DOHH2 (cell line): Measurements from ENCODE around the gene MAP3K5.

ENCODE experiments used
- H3F3A ChIP-seq: fragments of 200-600 bp; sonication (generic), shearing (Covaris generic); 2 replicates; pipeline ENCODE4 v1.6.0; 2016; ENCODE audit warnings: antibody characterized with exemption, mild to moderate bottlenecking; ENCODE audit not compliant: control insufficient read depth, insufficient read depth
- H3K27ac ChIP-seq: fragments of 200-600 bp; sonication (generic); 2 replicates; pipeline ENCODE4 v1.5.1; 2014; ENCODE audit warnings: low read depth, mild to moderate bottlenecking, low read length, moderate library complexity
- H3K27me3 ChIP-seq: fragments of 200-600 bp; sonication (generic); 2 replicates; pipeline ENCODE4 v1.6.1; 2014; ENCODE audit warnings: mild to moderate bottlenecking, low read length, mixed read lengths; ENCODE audit not compliant: control insufficient read depth
- H3K36me3 ChIP-seq: fragments of 200-600 bp; sonication (generic); 2 replicates; pipeline ENCODE4 v1.6.1; 2014; ENCODE audit warnings: mild to moderate bottlenecking, low read length, moderate library complexity, mixed read lengths; ENCODE audit not compliant: control insufficient read depth
- H3K4me1 ChIP-seq: fragments of 200-600 bp; sonication (generic); 2 replicates; pipeline ENCODE4 v1.6.1; 2014; ENCODE audit warnings: mild to moderate bottlenecking, low read length, mixed read lengths; ENCODE audit not compliant: control insufficient read depth
- H3K4me2 ChIP-seq: fragments of 200-600 bp; sonication (generic); 2 replicates; pipeline ENCODE4 v1.6.0; 2014; ENCODE audit warnings: mild to moderate bottlenecking, low read length, moderate library complexity
- H3K4me3 ChIP-seq: fragments of 200-600 bp; sonication (generic); 2 replicates; pipeline ENCODE4 v1.5.1; 2014; ENCODE audit warnings: mild to moderate bottlenecking, low read length, mixed read lengths
- H3K79me2 ChIP-seq: fragments of 200-600 bp; sonication (generic); 2 replicates; pipeline ENCODE4 v1.6.1; 2014; ENCODE audit warnings: mild to moderate bottlenecking, low read length, mixed read lengths; ENCODE audit not compliant: control insufficient read depth
- H3K9me2 ChIP-seq: fragments of 200-600 bp; sonication (generic); replicated peaks from 2 replicates; pipeline ENCODE4 v1.6.1; 2014; ENCODE audit warnings: mild to moderate bottlenecking, low read length, mixed read lengths; ENCODE audit not compliant: control insufficient read depth
- H3K9me3 ChIP-seq: fragments of 200-600 bp; sonication (generic); 2 replicates; pipeline ENCODE4 v1.6.1; 2014; ENCODE audit warnings: antibody characterized with exemption, low read length, mixed read lengths; ENCODE audit not compliant: control insufficient read depth, insufficient read depth
- H4K20me1 ChIP-seq: fragments of 200-600 bp; sonication (generic); 2 replicates; pipeline ENCODE4 v1.6.0; 2014; ENCODE audit warnings: low read depth, mild to moderate bottlenecking, antibody characterized with exemption, low read length, moderate library complexity; ENCODE audit not compliant: control insufficient read depth, insufficient read depth
- EZH2phosphoT487 ChIP-seq: fragments of 200-600 bp; sonication (generic); IDR thresholded peaks from 2 replicates; pipeline ENCODE4 v1.6.1; 2017; ENCODE audit warnings: borderline replicate concordance, mild to moderate bottlenecking, antibody characterized with exemption, low read length, moderate library complexity, mixed read lengths
- TF ChIP-seq, protein P1 (sequence below): fragments of 200-600 bp; sonication (generic); IDR thresholded peaks from one replicate; pipeline ENCODE4 v1.5.1; 2014; ENCODE audit warnings: antibody characterized with exemption, mild to moderate bottlenecking, low read depth, low read length; ENCODE audit not compliant: poor library complexity, severe bottlenecking

MAP3K5 gene

DNA sequence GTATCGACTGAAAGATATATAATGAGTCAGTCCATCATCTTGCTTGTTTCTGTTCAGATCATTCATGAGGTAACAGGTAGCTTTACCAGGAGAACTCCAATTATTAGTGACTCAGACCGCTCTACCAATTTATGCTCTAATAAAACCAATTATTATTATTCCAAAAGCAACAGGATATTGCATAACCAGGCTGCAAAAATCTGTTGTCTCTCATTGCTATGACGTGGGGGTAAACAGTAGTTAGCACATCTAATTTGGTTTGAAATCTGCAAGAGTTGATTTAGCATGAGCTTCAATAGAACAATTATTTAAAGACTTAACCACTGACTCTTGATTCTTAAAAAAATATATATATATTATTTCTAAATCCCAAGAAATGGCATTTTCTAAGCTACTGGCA, 151.1 kb downstream of the MAP3K5 start:
- no peaks in the 10 kb centered on the region for H3K27me3 ChIP-seq

DNA sequence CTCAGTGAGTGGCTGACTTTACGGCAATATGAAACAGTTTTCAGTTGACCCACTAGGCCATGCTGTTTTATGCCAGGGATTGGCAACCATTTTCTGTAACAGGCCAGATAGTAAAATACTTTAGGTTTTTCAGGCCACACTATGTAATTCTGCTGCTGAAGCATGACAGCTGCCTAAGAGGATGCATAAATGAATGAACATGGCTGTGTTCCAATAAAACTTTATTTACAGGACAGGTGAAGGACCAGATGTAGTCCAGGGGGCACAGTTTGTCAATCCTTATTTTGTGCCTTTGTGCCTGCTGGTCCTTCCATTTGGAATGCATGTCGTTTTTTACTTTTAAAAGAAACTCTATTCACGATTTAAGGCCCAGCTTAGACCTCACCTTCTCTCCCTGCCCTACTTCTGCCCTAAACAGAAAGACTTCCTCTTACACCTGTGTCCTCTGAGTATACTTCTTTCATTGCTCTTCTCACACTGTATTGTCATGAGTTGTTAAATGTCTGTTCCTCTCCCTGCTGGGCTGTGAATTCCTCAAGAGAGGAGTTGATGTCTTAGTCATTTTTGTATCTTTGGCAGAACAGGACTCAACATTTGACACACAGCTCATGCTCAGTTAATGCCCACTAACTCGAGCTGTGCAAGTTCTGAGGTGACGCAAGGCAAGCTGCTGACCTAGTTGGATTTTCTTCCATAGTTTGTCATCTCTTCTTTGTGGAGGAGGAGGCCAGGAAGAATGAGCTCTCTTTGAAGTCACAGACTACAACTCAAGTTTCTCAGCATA, 152.0 kb downstream of the MAP3K5 start:
- H4K20me1 ChIP-seq = no peaks in the 10 kb centered on the region
- no peaks in the 10 kb centered on the region for H3K9me2 ChIP-seq
- TF ChIP-seq EZH2phosphoT487 = no peak
- TF ChIP-seq, protein P1, sequence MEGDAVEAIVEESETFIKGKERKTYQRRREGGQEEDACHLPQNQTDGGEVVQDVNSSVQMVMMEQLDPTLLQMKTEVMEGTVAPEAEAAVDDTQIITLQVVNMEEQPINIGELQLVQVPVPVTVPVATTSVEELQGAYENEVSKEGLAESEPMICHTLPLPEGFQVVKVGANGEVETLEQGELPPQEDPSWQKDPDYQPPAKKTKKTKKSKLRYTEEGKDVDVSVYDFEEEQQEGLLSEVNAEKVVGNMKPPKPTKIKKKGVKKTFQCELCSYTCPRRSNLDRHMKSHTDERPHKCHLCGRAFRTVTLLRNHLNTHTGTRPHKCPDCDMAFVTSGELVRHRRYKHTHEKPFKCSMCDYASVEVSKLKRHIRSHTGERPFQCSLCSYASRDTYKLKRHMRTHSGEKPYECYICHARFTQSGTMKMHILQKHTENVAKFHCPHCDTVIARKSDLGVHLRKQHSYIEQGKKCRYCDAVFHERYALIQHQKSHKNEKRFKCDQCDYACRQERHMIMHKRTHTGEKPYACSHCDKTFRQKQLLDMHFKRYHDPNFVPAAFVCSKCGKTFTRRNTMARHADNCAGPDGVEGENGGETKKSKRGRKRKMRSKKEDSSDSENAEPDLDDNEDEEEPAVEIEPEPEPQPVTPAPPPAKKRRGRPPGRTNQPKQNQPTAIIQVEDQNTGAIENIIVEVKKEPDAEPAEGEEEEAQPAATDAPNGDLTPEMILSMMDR = no peak
- no peaks in the 10 kb centered on the region for H3K9me3 ChIP-seq
- no peaks in the 10 kb centered on the region for H3K36me3 ChIP-seq
- no peak overlapping the region for H3K4me3 ChIP-seq
- H3K4me2 ChIP-seq = no peak overlapping the region
- no peak overlapping the region for H3K27ac ChIP-seq
- H3F3A ChIP-seq = no peaks in the 10 kb centered on the region
- H3K79me2 ChIP-seq = no peaks in the 10 kb centered on the region
- H3K27me3 ChIP-seq = no peaks in the 10 kb centered on the region
- no peaks in the 10 kb centered on the region for H3K4me1 ChIP-seq

More for the DNA sequence above, 151.1 kb downstream of the MAP3K5 start:
- Histone ChIP-seq H3K4me3 (no peak overlapping the region), H3K4me2 (no peak overlapping the region), H3K4me1 (no peaks in the 10 kb centered on the region), H3K9me3 (no peaks in the 10 kb centered on the region), H4K20me1 (no peaks in the 10 kb centered on the region), H3K79me2 (no peaks in the 10 kb centered on the region), H3K36me3 (no peaks in the 10 kb centered on the region), H3K27ac (no peak overlapping the region), H3F3A (no peaks in the 10 kb centered on the region), H3K9me2 (no peaks in the 10 kb centered on the region)
- TF ChIP-seq EZH2phosphoT487 = no peak
- TF ChIP-seq, protein P1 = no peak

DNA sequence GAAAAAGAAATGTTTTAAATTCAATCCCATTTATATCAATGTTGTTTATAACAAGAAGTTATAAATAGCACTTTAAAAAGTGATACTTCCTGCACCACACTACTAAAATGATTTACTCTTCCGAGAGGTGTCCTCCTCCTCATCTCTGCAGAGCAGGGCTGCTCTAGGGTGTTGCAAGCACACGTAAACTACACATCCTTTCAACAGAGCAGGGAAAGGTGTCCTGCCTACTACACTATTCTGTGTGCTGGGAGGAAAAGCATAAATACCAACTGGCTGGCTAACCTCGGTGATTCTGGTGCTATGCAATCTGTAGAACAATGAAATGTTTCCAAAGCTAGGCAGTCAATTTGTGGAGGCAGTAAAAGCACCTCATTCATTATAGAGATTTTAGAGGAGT, 152.6 kb downstream of the MAP3K5 start:
- H3K9me2 ChIP-seq = no peaks in the 10 kb centered on the region
- H3K9me3 ChIP-seq = no peaks in the 10 kb centered on the region
- H3K4me3 ChIP-seq = no peak overlapping the region
- H3K27ac ChIP-seq = no peak overlapping the region
- no peaks in the 10 kb centered on the region for H3K27me3 ChIP-seq
- no peaks in the 10 kb centered on the region for H3F3A ChIP-seq
- H3K4me1 ChIP-seq = no peaks in the 10 kb centered on the region
- TF ChIP-seq, protein P1 = no peak
- TF ChIP-seq EZH2phosphoT487 = no peak
- H3K36me3 ChIP-seq = no peaks in the 10 kb centered on the region
- no peaks in the 10 kb centered on the region for H4K20me1 ChIP-seq
- H3K79me2 ChIP-seq = no peaks in the 10 kb centered on the region
- no peak overlapping the region for H3K4me2 ChIP-seq
